Islet of Langerhans (tissue), 1 donor: Measurements from ENCODE around the gene PLA2G3.
"Not testable (repeated sequence)": the region's sequence is repeated elsewhere in the genome, so short reads cannot be mapped to it uniquely, and the experiment has no call there.

Experiments
- FAIRE-seq: peaks from one replicate; lab custom pipeline; 2011; peaks lifted over from hg19 to GRCh38; lab: Jason Lieb, UNC

The PLA2G3 gene

GRCh38 chr22:31139866-31140716 is at the start of gene PLA2G3:
Gene PLA2G3, minus strand, starts transcription at chr22:31140508. Its CDS starts 154 bp downstream, at chr22:31140354.
- FAIRE-seq, result no peak

GRCh38 chr22:31187627-31188026 is 47.3 kb upstream of the PLA2G3 start:
- FAIRE-seq, result no peak

GRCh38 chr22:31185056-31185455 is 44.7 kb upstream of the PLA2G3 start:
- FAIRE-seq, result no peak

GRCh38 chr22:31184015-31184414 is 43.7 kb upstream of the PLA2G3 start:
- no peak for FAIRE-seq

- peak; percentile 5 for FAIRE-seq
Measured at GRCh38 chr22:31179345-31179744, 39.0 kb upstream of the PLA2G3 start.

GRCh38 chr22:31178859-31179258 is 38.6 kb upstream of the PLA2G3 start:
- FAIRE-seq, result no peak

- FAIRE-seq, result no peak
Measured at GRCh38 chr22:31177420-31178162, 37.3 kb upstream of the PLA2G3 start.

GRCh38 chr22:31176923-31177322 is 36.6 kb upstream of the PLA2G3 start:
- FAIRE-seq, result no peak

GRCh38 chr22:31173386-31174145 is 33.3 kb upstream of the PLA2G3 start:
- no peak for FAIRE-seq

GRCh38 chr22:31171734-31172133 is 31.4 kb upstream of the PLA2G3 start:
- not testable (repeated sequence) for FAIRE-seq

- FAIRE-seq, result no peak
Measured at GRCh38 chr22:31170971-31171370, 30.7 kb upstream of the PLA2G3 start.

GRCh38 chr22:31162015-31162765 is 21.9 kb upstream of the PLA2G3 start:
- FAIRE-seq, result no peak

GRCh38 chr22:31161386-31161785 is 21.1 kb upstream of the PLA2G3 start:
- FAIRE-seq, result no peak

GRCh38 chr22:31160328-31160978 is 20.1 kb upstream of the PLA2G3 start:
- no peak for FAIRE-seq

- no peak for FAIRE-seq
Measured at GRCh38 chr22:31155422-31155821, 15.1 kb upstream of the PLA2G3 start.

- no peak for FAIRE-seq
Measured at GRCh38 chr22:31154975-31155374, 14.7 kb upstream of the PLA2G3 start.

GRCh38 chr22:31153357-31153756 is 13.0 kb upstream of the PLA2G3 start:
- FAIRE-seq, result no peak

- no peak for FAIRE-seq
Measured at GRCh38 chr22:31151872-31152271, 11.6 kb upstream of the PLA2G3 start.

- no peak for FAIRE-seq
Measured at GRCh38 chr22:31150615-31151014, 10.3 kb upstream of the PLA2G3 start.

GRCh38 chr22:31148953-31149627 is 8.8 kb upstream of the PLA2G3 start:
- FAIRE-seq, result no peak

GRCh38 chr22:31148488-31148887 is 8.2 kb upstream of the PLA2G3 start:
- FAIRE-seq, result no peak
